Measurements from ENCODE around the gene ESAM. TPM values are rescaled to one million over a fixed set of nuclear protein-coding genes. Genes with fewer than 3 reads are reported as not detected.

ESAM gene
- polyA plus RNA-seq, 1 donor from 2014 or later = 0.77 TPM

DNA sequence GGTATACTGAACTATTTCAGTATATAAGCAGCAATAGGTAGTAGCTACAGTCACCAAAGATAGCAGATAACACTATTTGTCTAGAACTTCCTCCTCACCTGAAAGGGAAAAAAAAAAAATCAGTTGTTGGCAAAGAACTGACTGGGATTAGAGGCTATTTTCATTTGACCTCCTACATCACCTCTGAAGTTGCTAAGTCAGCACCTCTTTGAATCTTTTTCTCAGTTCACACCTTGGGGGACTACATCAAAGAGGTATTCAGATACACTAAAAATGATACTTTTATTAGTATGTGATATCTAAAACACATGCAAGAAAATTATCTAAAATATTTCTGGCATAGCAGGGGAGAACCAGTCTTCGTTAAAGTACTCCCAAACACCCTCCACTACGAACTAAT is 22.0 kb upstream of the ESAM start:
- no peak overlapping the region for H3K4me2 ChIP-seq (ENCODE audit: low read length)
- no peaks in the 10 kb centered on the region for H3K27me3 ChIP-seq (ENCODE audit: insufficient read depth, low read depth, low read length)
- H3K4me3 ChIP-seq (ENCODE audit: low read length) = no peak overlapping the region
- H2AFZ ChIP-seq (ENCODE audit: low read depth, low read length) = no peak overlapping the region
- H3K9ac ChIP-seq (ENCODE audit: low read length) = no peak overlapping the region
- no peaks in the 10 kb centered on the region for H4K20me1 ChIP-seq (ENCODE audit: insufficient read depth)
- H3K9me2 ChIP-seq (ENCODE audit: insufficient read depth, low read length) = no peaks in the 10 kb centered on the region
- TF ChIP-seq, protein P1, sequence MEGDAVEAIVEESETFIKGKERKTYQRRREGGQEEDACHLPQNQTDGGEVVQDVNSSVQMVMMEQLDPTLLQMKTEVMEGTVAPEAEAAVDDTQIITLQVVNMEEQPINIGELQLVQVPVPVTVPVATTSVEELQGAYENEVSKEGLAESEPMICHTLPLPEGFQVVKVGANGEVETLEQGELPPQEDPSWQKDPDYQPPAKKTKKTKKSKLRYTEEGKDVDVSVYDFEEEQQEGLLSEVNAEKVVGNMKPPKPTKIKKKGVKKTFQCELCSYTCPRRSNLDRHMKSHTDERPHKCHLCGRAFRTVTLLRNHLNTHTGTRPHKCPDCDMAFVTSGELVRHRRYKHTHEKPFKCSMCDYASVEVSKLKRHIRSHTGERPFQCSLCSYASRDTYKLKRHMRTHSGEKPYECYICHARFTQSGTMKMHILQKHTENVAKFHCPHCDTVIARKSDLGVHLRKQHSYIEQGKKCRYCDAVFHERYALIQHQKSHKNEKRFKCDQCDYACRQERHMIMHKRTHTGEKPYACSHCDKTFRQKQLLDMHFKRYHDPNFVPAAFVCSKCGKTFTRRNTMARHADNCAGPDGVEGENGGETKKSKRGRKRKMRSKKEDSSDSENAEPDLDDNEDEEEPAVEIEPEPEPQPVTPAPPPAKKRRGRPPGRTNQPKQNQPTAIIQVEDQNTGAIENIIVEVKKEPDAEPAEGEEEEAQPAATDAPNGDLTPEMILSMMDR (IDR thresholded peaks at IDR 0.05; ENCODE audit: poor library complexity, severe bottlenecking) = no peak
- TF ChIP-seq SMC3 (conservative IDR thresholded peaks at IDR 0.05; ENCODE audit: poor library complexity) (no peak), EZH2 (IDR thresholded peaks at IDR 0.05; ENCODE audit: borderline replicate concordance, insufficient read depth, low read length, poor library complexity, severe bottlenecking) (no peak), RAD21 (conservative IDR thresholded peaks at IDR 0.05) (no peak), POLR2AphosphoS5 (IDR thresholded peaks at IDR 0.05) (no peak), TAF1 (IDR thresholded peaks at IDR 0.05; ENCODE audit: low read depth) (no peak)
- no peaks in the 10 kb centered on the region for H3K9me3 ChIP-seq (ENCODE audit: low read length)
- no peaks in the 10 kb centered on the region for H3F3A ChIP-seq (ENCODE audit: insufficient read depth, low read length, poor library complexity, severe bottlenecking)
- no peaks in the 10 kb centered on the region for H3K36me3 ChIP-seq (ENCODE audit: insufficient read depth, low read length)
- no peak overlapping the region for H3K27ac ChIP-seq (ENCODE audit: low read length)
- peaks cover 26% of the 10 kb centered on the region for H3K79me2 ChIP-seq (replicated peaks; ENCODE audit: insufficient read depth, low read length)

DNA sequence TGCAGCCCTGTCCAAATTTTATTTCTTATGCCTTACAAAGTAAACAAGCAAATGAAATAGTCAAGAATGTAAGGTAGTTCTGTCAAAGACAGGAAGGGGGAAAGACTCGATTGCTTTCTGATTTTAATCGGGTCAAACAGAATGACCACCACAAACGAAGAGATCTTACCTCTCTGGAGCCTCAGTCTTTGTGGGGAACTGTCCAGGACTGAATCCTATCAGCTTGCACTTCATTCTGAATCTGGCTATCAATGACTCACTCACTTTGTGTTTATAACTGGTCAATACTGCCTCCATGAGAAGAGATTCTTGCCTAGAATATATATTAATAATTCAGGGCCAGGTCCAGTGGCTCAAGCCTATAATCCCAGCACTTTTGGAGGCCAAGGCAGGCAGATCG is 20.9 kb upstream of the ESAM start:
- H3K4me3 ChIP-seq (ENCODE audit: low read length) = no peak overlapping the region
- TF ChIP-seq EZH2 (IDR thresholded peaks at IDR 0.05; ENCODE audit: borderline replicate concordance, insufficient read depth, low read length, poor library complexity, severe bottlenecking) = no peak
- no peak for TF ChIP-seq POLR2AphosphoS5 (IDR thresholded peaks at IDR 0.05)
- TF ChIP-seq SMC3 (conservative IDR thresholded peaks at IDR 0.05; ENCODE audit: poor library complexity) = no peak
- TF ChIP-seq RAD21 (conservative IDR thresholded peaks at IDR 0.05) = no peak
- no peak for TF ChIP-seq EP300 (conservative IDR thresholded peaks at IDR 0.05; ENCODE audit: poor library complexity, severe bottlenecking)
- TF ChIP-seq, protein P2, sequence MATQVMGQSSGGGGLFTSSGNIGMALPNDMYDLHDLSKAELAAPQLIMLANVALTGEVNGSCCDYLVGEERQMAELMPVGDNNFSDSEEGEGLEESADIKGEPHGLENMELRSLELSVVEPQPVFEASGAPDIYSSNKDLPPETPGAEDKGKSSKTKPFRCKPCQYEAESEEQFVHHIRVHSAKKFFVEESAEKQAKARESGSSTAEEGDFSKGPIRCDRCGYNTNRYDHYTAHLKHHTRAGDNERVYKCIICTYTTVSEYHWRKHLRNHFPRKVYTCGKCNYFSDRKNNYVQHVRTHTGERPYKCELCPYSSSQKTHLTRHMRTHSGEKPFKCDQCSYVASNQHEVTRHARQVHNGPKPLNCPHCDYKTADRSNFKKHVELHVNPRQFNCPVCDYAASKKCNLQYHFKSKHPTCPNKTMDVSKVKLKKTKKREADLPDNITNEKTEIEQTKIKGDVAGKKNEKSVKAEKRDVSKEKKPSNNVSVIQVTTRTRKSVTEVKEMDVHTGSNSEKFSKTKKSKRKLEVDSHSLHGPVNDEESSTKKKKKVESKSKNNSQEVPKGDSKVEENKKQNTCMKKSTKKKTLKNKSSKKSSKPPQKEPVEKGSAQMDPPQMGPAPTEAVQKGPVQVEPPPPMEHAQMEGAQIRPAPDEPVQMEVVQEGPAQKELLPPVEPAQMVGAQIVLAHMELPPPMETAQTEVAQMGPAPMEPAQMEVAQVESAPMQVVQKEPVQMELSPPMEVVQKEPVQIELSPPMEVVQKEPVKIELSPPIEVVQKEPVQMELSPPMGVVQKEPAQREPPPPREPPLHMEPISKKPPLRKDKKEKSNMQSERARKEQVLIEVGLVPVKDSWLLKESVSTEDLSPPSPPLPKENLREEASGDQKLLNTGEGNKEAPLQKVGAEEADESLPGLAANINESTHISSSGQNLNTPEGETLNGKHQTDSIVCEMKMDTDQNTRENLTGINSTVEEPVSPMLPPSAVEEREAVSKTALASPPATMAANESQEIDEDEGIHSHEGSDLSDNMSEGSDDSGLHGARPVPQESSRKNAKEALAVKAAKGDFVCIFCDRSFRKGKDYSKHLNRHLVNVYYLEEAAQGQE (IDR thresholded peaks at IDR 0.05; ENCODE audit: borderline replicate concordance) = no peak
- TF ChIP-seq TAF1 (IDR thresholded peaks at IDR 0.05; ENCODE audit: low read depth) = no peak
- TF ChIP-seq, protein P1 (IDR thresholded peaks at IDR 0.05; ENCODE audit: poor library complexity, severe bottlenecking) = no peak
- no peak for TF ChIP-seq MXI1 (conservative IDR thresholded peaks at IDR 0.05; ENCODE audit: poor library complexity, severe bottlenecking)
- no peak overlapping the region for H3K9ac ChIP-seq (ENCODE audit: low read length)
- H3F3A ChIP-seq (ENCODE audit: insufficient read depth, low read length, poor library complexity, severe bottlenecking) = no peaks in the 10 kb centered on the region
- H3K27ac ChIP-seq (ENCODE audit: low read length) = no peak overlapping the region
- H2AFZ ChIP-seq (ENCODE audit: low read depth, low read length) = no peak overlapping the region
- H3K36me3 ChIP-seq (ENCODE audit: insufficient read depth, low read length) = no peaks in the 10 kb centered on the region
- no peaks in the 10 kb centered on the region for H3K27me3 ChIP-seq (ENCODE audit: insufficient read depth, low read depth, low read length)
- H4K20me1 ChIP-seq (ENCODE audit: insufficient read depth) = no peaks in the 10 kb centered on the region
- no peaks in the 10 kb centered on the region for H3K9me2 ChIP-seq (ENCODE audit: insufficient read depth, low read length)
- H3K9me3 ChIP-seq (ENCODE audit: low read length) = no peaks in the 10 kb centered on the region
- H3K4me2 ChIP-seq (ENCODE audit: low read length) = no peak overlapping the region
- peaks cover 16% of the 10 kb centered on the region for H3K79me2 ChIP-seq (replicated peaks; ENCODE audit: insufficient read depth, low read length)
